Nephron (organoid): ENCODE results near the gene NACC1.

Experiments
- H3K27ac Mint-ChIP-seq, 3 experiments: 2 replicates each; pipeline ENCODE4 v1.8.0; 2020; ENCODE audit warnings: mixed read lengths in 3 of 3, mild to moderate bottlenecking in 2 of 3, moderate library complexity in 1 of 3
- H3K27me3 Mint-ChIP-seq: 2 replicates; pipeline ENCODE4 v1.8.0; 2021; ENCODE audit warnings: low read depth, mild to moderate bottlenecking, moderate library complexity, mixed read lengths
- H3K36me3 Mint-ChIP-seq: 2 replicates; pipeline ENCODE4 v1.8.0; 2020; ENCODE audit warnings: low read depth, mixed read lengths
- H3K4me1 Mint-ChIP-seq: 2 replicates; pipeline ENCODE4 v1.8.0; 2020; ENCODE audit warnings: mixed read lengths
- H3K4me3 Mint-ChIP-seq, 3 experiments: 2 replicates each; pipeline ENCODE4 v1.8.0; 2020; ENCODE audit warnings: mild to moderate bottlenecking in 3 of 3, mixed read lengths in 3 of 3, moderate library complexity in 2 of 3
- H3K9me3 Mint-ChIP-seq: 2 replicates; pipeline ENCODE4 v1.8.0; 2020; ENCODE audit warnings: mixed read lengths
- TF ChIP-seq, protein P1 (sequence below), 3 experiments: fragments of 200-600 bp; sonication (generic); IDR thresholded peaks; one replicate each; pipeline ENCODE4 v1.5.0; 2021; ENCODE audit warnings: antibody characterized with exemption in 3 of 3; ENCODE audit not compliant: unreplicated experiment in 3 of 3

NACC1 gene

DNA sequence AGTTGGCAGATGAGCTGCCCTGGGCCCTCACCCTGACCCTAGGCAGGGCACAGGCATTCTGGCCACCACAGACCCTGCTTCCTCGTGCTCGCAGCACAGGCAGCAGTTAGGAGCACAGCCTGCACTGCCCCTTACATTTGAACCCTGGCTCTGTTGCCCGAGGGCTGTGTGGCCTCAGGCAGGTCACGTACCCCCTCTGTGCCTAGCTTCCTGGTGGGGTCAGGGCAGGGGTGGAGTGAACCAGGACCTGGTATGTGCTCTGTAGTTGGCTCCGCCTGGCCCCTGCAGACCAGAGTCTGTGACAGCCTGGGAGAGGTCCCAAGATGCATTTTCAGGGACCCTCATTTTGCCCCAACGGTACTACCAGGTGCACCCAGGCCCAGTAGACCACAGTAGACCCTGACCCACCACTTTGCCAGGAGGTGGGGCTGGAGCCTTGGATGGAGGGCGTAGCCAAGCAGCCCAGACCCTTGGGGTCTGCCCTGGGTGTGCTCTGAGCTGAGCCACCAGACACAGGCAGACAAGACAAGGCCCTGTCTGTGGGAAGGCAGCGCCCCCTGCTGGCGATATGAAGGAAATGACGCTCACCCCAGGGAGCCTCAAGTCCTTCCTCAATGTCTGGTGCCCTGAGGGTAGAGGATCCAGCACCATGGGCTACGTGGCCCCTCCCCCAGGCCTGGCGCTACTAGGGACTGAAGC, 24.5 kb upstream of the NACC1 start:
- Mint-ChIP-seq H3K36me3 (no peaks in the 10 kb centered on the region), H3K27me3 (peaks cover 68% of the 10 kb centered on the region), H3K4me3 (peak overlapping the region in 1 of 3 experiments; percentile 10), H3K27ac (peak overlapping the region in 2 of 3 experiments; percentile 76 to 95), H3K4me1 (peaks cover 47% of the 10 kb centered on the region), H3K9me3 (no peaks in the 10 kb centered on the region)
- TF ChIP-seq, protein P1, sequence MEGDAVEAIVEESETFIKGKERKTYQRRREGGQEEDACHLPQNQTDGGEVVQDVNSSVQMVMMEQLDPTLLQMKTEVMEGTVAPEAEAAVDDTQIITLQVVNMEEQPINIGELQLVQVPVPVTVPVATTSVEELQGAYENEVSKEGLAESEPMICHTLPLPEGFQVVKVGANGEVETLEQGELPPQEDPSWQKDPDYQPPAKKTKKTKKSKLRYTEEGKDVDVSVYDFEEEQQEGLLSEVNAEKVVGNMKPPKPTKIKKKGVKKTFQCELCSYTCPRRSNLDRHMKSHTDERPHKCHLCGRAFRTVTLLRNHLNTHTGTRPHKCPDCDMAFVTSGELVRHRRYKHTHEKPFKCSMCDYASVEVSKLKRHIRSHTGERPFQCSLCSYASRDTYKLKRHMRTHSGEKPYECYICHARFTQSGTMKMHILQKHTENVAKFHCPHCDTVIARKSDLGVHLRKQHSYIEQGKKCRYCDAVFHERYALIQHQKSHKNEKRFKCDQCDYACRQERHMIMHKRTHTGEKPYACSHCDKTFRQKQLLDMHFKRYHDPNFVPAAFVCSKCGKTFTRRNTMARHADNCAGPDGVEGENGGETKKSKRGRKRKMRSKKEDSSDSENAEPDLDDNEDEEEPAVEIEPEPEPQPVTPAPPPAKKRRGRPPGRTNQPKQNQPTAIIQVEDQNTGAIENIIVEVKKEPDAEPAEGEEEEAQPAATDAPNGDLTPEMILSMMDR (IDR thresholded peaks at IDR 0.05; ENCODE audit: unreplicated experiment in 3 of 3): peak; percentile 94 to 98 (median 96)

DNA sequence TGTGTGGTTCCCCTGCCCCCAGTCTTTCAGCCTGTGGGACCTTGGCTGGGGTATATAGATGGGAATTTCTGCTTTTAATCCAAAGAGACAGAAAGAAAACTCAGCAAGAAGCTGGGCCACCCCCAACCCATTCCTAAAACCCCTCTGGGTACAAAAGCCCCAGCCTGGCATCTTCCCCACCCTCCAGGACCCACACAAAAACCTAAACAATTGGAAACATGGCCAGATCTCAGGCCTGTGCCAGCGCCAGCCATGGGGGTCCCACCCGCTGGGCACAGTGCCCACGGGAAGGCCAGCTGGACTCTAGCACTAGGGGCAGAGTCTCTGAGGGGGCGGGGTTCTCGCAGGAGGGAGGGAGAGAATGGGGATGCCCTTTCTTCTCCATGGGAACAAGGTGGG, 24.0 kb upstream of the NACC1 start:
- H3K4me3 Mint-ChIP-seq: peak overlapping the region in 1 of 3 experiments; percentile 10
- TF ChIP-seq, protein P1 (IDR thresholded peaks at IDR 0.05; ENCODE audit: unreplicated experiment in 3 of 3): no peak
- H3K4me1 Mint-ChIP-seq: peaks cover 52% of the 10 kb centered on the region
- H3K27me3 Mint-ChIP-seq: peaks cover 69% of the 10 kb centered on the region
- peak overlapping the region in 2 of 3 experiments; percentile 76 to 95 for H3K27ac Mint-ChIP-seq
- H3K36me3 Mint-ChIP-seq: no peaks in the 10 kb centered on the region
- no peaks in the 10 kb centered on the region for H3K9me3 Mint-ChIP-seq

DNA sequence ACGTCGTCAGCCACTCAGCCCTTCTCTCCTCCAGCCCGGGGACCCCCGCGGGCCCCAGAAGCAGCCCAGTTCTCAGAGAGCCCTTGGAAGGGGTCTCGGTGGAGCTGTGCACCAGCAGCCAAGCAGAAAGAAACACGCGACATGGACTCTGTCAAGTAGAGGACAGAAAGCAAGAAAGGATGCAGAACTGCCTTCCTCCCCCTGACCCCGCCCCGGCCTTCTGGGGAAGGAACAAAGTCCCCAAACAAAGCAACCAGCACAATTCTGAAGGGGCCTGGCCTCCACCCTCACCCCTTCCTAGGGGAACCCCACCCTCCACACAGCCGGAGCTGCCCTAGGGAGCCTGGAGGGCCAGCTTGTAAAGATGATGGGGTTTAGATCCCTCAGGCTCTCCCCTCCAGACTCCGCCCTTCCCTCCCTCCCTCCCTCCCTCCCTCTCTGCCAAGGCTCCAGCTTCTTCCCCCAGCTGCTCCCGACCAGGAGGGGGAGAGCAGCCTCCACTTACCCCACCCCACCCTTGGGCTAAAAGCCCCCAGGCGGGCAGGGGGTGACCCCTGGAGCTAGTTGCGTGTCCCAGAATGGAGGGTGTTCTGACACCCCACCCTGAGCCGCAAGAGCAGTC, 23.2 kb upstream of the NACC1 start:
- TF ChIP-seq, protein P1 (IDR thresholded peaks at IDR 0.05; ENCODE audit: unreplicated experiment in 3 of 3): no peak
- peak overlapping the region in 1 of 3 experiments; percentile 49 for H3K4me3 Mint-ChIP-seq
- H3K36me3 Mint-ChIP-seq: no peaks in the 10 kb centered on the region
- no peaks in the 10 kb centered on the region for H3K9me3 Mint-ChIP-seq
- H3K27ac Mint-ChIP-seq: peak overlapping the region in 2 of 3 experiments; percentile 76 to 95
- H3K4me1 Mint-ChIP-seq: peaks cover 54% of the 10 kb centered on the region
- H3K27me3 Mint-ChIP-seq: peaks cover 75% of the 10 kb centered on the region

DNA sequence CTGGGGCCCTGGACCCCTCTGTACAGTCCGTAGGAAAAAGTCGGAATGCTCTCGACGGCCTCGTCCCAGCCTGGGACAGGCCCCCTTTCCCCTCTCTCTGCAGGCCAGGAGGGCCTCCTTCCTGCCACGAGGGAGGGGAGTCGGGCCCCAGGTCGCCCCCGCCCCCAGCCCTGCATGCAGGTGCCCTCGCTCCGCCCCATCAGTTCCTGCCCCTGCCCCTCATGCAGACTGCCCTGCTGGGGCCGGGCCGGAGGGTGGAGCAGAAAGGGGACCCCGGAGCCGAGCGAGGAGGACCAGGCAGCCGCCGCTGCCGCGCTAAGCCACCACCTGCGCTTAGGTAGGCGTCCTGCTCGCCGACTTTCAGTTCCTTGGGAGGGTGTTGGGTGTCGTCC, 22.7 kb upstream of the NACC1 start:
- H3K4me3 Mint-ChIP-seq: peak overlapping the region in 1 of 3 experiments; percentile 70
- no peak overlapping the region for H3K27ac Mint-ChIP-seq
- no peaks in the 10 kb centered on the region for H3K36me3 Mint-ChIP-seq
- peaks cover 77% of the 10 kb centered on the region for H3K27me3 Mint-ChIP-seq
- no peaks in the 10 kb centered on the region for H3K9me3 Mint-ChIP-seq
- H3K4me1 Mint-ChIP-seq: peaks cover 59% of the 10 kb centered on the region
- TF ChIP-seq, protein P1 (IDR thresholded peaks at IDR 0.05; ENCODE audit: unreplicated experiment in 3 of 3): no peak

DNA sequence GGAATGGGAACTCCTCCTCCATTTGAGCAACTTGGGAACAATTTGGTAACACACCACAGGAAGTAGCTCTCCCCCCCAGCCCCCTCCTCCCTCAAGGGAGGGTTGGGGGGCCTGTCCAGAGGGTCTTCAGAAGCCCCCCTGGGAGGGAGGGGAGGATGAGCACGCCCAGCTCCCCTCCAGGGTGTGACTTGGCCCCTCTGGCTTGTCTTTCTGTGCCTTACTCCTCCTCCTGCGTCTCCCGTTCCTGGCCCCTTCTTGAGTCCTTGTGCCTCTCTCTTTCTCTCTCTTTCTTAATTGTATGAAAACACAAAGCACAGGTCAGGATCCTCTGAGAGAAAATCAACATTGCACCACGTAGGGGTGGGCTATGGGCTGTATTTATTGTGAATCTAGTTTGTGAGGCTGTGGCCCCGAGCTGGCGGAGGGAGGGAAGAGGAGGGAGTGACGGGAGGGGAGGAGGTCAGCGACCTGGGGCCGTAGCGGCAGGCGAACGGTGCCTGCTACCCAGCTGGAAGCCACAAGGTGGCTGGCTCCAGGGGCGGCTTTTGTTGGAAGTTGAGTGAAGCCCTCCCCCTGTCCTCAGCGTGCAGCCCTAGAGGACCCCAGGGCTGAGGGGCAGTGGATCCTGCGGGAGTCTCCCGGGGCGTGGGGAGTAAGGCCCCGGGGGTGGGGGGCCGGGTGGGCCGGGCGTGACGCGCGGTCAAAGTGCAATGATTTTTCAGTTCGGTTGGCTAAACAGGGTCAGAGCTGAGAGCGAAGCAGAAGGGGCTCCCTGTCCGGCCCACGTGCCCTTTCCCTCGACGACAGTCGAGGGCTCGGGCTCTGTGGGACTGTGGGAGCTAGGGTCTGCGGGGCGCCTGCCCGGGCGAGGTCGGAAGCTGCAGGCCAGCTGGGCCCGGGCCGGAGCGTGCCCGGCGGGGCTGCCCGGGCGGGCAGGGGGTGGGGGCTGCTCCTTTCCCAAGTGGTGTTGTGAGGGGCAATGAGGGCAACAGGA, 21.8 kb upstream of the NACC1 start:
- Mint-ChIP-seq H3K9me3 (no peaks in the 10 kb centered on the region), H3K27me3 (peaks cover 78% of the 10 kb centered on the region), H3K4me1 (peaks cover 53% of the 10 kb centered on the region), H3K27ac (peak overlapping the region; percentile 10 to 58 (median 34)), H3K36me3 (no peaks in the 10 kb centered on the region), H3K4me3 (peak overlapping the region; percentile 50 to 70 (median 52))
- TF ChIP-seq, protein P1 (IDR thresholded peaks at IDR 0.05; ENCODE audit: unreplicated experiment in 3 of 3): peak in 2 of 3 experiments; percentile 23 to 27
